ENCODE results near the gene WWC2.

The WWC2 gene

DNA sequence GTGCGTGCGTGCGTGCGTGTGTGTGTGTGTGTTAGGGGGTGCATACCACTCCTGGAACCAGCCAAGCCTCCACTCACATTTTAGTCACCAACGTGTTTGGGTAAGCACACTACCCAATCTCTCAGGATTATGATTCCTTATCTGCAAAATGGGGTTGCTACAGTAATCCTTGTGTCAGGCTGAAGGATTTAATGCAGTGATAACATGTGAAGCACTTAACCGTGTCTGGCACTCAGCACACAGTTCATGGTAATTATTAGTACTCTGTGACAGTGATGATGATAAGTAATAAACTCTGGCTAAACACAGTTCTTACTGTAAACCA, 163.7 kb downstream of the WWC2 start:
- Mint-ChIP-seq H3K4me3 (no peak overlapping the region), H3K27ac (no peak overlapping the region), H3K27me3 (no peaks in the 10 kb centered on the region), H3K9me3 (no peaks in the 10 kb centered on the region), H3K36me3 (no peaks in the 10 kb centered on the region), H3K4me1 (peaks cover 6% of the 10 kb centered on the region)
- DNase-seq, result no peak
- CTCF ChIA-PET, result interaction anchor here (0.6 to 11.0 kb wide), 17 partner anchors 8 to 821 kb away, joined by 3 to 111 read pairs (median 4); partner anchors contain the start of gene WWC2

DNA sequence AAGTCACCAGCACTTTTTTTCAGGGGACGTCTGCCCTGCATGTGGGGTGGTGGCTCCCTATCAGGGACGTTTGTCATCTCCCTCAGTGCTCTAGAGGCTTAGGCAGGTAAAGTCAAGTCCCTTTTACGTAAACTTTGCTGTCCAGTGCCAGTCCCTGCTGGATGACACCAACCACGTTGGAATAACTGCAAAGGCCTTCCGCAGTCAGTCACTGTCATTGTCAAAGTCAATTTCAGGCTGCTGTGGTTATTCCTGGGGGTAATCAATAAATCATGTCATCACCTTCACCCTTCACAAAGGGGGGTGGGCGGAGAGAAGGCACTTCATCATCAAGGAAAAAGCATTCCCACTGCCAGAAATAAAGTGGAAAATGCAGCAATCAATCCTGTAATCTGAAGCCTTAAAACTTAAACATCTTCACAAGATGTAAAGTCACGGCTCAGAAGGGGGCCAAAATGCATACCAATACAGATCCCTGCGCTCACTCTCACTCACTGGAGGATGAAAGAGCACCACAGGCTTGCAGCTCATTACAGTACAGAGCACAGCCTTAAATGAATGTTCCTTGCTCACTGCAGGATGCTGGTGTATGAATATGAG, 164.8 kb downstream of the WWC2 start:
- CTCF ChIA-PET, result interaction anchor here (0.7 to 11.0 kb wide), 6 partner anchors 12 to 326 kb away, joined by 3 to 111 read pairs (median 5); no protein-coding TSS in a partner anchor
- no peaks in the 10 kb centered on the region for H3K27me3 Mint-ChIP-seq
- H3K4me3 Mint-ChIP-seq, result no peak overlapping the region
- DNase-seq, result no peak
- no peak overlapping the region for H3K27ac Mint-ChIP-seq
- H3K9me3 Mint-ChIP-seq, result no peaks in the 10 kb centered on the region
- no peaks in the 10 kb centered on the region for H3K36me3 Mint-ChIP-seq
- H3K4me1 Mint-ChIP-seq, result peaks cover 6% of the 10 kb centered on the region

DNA sequence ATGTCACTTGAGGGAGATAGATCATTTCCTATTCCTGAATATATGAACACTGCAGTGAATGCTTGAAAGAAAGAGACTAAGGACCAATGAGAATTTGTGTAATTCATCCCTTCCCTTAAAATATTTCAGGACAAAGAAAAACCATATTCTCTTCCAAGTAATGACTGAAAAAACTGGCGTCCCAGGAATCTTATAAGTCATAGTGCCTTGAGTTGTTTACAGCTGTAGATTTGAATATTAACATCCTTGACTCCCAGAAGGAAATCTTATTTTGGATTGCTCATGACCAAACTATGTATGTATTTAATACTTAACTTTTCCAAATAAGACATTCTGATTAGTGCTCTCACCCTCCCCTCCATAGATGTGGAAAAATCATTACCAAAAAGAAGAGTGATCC, 165.6 kb downstream of the WWC2 start:
- Mint-ChIP-seq H3K9me3 (no peaks in the 10 kb centered on the region), H3K36me3 (no peaks in the 10 kb centered on the region), H3K27me3 (no peaks in the 10 kb centered on the region), H3K4me1 (peaks cover 6% of the 10 kb centered on the region), H3K4me3 (no peak overlapping the region), H3K27ac (no peak overlapping the region)
- DNase-seq, result no peak
- CTCF ChIA-PET, result interaction anchor here (0.9 to 2.0 kb wide), 2 partner anchors 13 to 327 kb away, joined by 3 to 7 read pairs; no protein-coding TSS in a partner anchor

DNA sequence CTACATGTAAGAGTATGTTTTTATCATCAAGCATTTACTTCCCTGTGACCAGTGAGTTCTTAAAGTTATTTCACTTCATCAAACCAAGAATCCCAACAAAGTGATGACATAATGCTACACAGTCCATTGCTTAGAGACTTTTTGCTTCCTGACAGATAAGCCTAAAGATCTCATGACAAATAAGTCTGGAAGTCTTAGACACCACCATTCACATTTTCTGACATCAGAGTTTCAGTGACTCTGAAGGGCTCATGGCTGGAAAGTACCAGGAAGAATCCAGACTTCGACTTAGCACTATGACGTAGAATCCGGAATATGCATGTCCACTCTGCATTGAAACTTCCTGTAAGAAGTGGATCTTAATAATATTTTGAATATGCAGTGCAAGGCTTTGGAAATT, 167.3 kb downstream of the WWC2 start:
- Mint-ChIP-seq H3K4me3 (no peak overlapping the region), H3K36me3 (no peaks in the 10 kb centered on the region), H3K27me3 (no peaks in the 10 kb centered on the region), H3K27ac (no peak overlapping the region), H3K9me3 (no peaks in the 10 kb centered on the region), H3K4me1 (peaks cover 6% of the 10 kb centered on the region)
- CTCF ChIA-PET, result interaction anchor here (2.0 kb wide), 1 partner anchor 328 kb away, joined by 7 read pairs; no protein-coding TSS in a partner anchor
- no peak for DNase-seq

DNA sequence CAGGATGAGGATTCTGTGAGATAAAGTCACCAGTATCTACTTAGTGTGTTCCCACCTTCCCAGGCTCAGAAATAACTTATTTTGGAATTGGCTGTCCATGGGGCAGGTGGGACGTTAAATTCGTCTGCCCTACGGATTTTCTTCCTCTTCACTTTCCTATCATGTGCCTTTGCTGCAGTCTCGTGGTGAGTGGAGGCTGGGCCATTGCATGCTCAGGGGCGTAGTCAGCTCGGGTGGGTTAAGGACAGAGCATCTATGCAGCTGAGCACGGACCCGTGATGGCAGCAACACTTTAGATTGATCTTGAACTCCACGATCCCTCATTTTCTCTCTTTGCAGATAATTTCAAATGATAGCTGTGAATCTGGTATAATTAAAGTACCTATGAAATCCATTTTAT, 169.5 kb downstream of the WWC2 start:
- no peaks in the 10 kb centered on the region for H3K36me3 Mint-ChIP-seq
- no peaks in the 10 kb centered on the region for H3K4me1 Mint-ChIP-seq
- no peak overlapping the region for H3K27ac Mint-ChIP-seq
- no peak for DNase-seq
- H3K4me3 Mint-ChIP-seq, result no peak overlapping the region
- CTCF ChIA-PET, result interaction anchor here (0.8 to 1.8 kb wide), 2 partner anchors 13 to 329 kb away, joined by 3 to 6 read pairs; no protein-coding TSS in a partner anchor
- no peaks in the 10 kb centered on the region for H3K9me3 Mint-ChIP-seq
- no peaks in the 10 kb centered on the region for H3K27me3 Mint-ChIP-seq

DNA sequence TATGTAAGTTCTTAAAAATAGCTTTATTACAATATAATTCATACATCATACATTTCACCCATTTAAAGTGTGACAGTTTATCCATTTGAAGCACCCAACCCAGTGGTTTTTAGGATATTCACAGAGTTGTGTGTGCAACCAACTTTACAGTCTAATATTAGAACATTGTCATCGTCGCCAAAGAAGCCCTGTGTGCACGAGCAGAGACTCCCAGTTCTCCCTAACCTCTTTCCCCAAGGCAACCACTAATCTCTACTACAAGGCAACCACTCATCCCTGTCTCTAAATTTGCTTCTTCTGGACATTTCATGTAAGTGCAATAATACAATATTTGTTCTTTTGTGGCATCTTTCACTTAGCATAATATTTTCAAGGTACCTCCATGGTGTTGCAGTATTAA, 173.3 kb downstream of the WWC2 start:
- Mint-ChIP-seq H3K27ac (no peak overlapping the region), H3K9me3 (peaks cover 6% of the 10 kb centered on the region), H3K4me3 (no peak overlapping the region), H3K4me1 (no peaks in the 10 kb centered on the region), H3K27me3 (no peaks in the 10 kb centered on the region), H3K36me3 (no peaks in the 10 kb centered on the region)
- no peak for DNase-seq
- CTCF ChIA-PET, result no interaction called here

DNA sequence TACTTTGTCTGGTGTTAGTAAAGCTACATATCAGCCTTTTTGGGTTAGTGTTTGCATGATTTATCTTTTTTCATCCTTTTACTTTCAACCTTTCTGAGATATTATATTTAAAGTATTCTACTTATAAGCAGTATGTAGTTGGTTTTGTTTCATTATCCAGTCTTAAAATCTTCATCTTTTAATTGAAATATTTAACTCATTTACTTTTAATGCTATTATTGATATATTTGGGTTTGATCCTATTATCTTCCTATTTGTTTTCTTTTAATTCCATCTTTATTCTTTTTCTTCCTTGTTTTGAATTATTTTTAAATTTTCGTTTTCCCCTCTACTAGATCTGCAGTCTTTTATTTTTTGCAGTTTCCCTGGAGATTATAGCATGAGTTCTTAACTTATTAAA, 177.0 kb downstream of the WWC2 start:
- H3K4me3 Mint-ChIP-seq, result no peak overlapping the region
- peaks cover 6% of the 10 kb centered on the region for H3K9me3 Mint-ChIP-seq
- no peaks in the 10 kb centered on the region for H3K27me3 Mint-ChIP-seq
- H3K36me3 Mint-ChIP-seq, result no peaks in the 10 kb centered on the region
- H3K4me1 Mint-ChIP-seq, result no peaks in the 10 kb centered on the region
- no peak for DNase-seq
- CTCF ChIA-PET, result interaction anchor here (0.6 kb wide), 1 partner anchor 201 kb away, joined by 3 read pairs; no protein-coding TSS in a partner anchor
- no peak overlapping the region for H3K27ac Mint-ChIP-seq

DNA sequence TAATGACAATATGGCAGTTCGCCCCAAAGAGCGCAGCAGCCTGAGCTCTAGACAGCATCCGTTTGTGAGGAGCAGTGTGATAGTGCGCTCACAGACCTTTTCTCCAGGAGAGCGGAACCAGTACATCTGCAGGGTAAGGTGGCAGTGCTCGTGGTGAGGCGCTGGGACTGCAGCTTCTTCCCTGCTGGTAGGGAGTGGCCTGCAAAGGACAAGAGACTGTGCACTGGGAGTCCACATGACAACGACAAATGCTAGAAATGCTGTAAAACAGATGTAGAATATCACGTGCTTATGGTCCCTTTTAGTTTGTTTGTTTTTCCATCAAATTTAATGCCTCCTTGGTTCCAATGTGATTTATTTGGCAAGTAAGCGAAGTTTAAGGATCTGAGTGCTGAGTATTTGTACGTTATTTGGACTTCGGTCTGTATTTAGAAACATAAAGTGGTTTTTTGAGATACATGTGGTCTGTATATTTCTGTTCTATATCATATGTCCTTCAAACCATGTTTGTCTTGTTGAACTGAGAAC, 185.3 kb downstream of the WWC2 start:
- Mint-ChIP-seq H3K27me3 (no peaks in the 10 kb centered on the region), H3K27ac (no peak overlapping the region), H3K9me3 (no peaks in the 10 kb centered on the region), H3K4me1 (no peaks in the 10 kb centered on the region), H3K4me3 (no peak overlapping the region), H3K36me3 (no peaks in the 10 kb centered on the region)
- CTCF ChIA-PET, result no interaction called here
- DNase-seq, result no peak

DNA sequence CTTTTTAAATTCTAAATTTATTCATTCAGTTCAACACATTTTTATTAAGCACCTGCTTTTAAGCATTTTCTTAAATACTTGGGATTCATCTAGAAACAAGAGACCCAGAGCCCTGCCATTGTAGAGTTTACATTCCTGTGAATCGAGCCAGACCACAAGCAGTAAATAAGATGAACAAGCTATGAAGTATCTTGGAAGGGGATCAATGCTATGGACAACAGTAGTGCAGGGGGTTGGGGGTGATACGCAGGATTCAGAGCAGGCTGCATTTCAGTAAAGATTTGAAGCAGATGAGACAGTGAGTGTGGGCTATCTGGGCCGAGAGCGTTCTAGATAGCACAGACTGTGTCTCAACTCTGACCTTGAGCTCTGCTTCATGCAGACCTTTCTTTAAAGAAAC, 185.9 kb downstream of the WWC2 start:
- Mint-ChIP-seq H3K9me3 (no peaks in the 10 kb centered on the region), H3K27ac (no peak overlapping the region), H3K4me3 (no peak overlapping the region), H3K4me1 (no peaks in the 10 kb centered on the region), H3K36me3 (no peaks in the 10 kb centered on the region), H3K27me3 (no peaks in the 10 kb centered on the region)
- CTCF ChIA-PET, result no interaction called here
- DNase-seq, result no peak

DNA sequence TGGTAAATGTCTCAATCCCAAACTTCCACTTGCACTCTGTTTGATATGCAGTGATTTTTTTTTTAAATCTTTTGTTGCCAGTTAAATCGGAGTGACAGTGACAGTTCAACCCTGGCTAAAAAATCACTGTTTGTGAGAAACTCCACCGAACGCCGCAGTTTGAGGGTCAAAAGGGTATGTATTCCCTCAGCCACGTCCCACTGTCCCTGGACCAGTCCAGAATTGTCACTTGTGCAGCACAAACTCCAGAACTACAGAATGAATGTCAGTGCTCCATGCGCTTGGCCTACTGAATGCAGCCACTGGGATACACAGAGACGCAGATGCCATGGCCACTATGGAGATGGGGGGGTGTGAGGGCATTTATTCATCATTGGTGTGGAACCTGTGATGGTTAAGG, 186.8 kb downstream of the WWC2 start:
- DNase-seq, result no peak
- H3K4me3 Mint-ChIP-seq, result no peak overlapping the region
- no peaks in the 10 kb centered on the region for H3K27me3 Mint-ChIP-seq
- no peaks in the 10 kb centered on the region for H3K36me3 Mint-ChIP-seq
- CTCF ChIA-PET, result no interaction called here
- H3K27ac Mint-ChIP-seq, result no peak overlapping the region
- H3K4me1 Mint-ChIP-seq, result no peaks in the 10 kb centered on the region
- H3K9me3 Mint-ChIP-seq, result no peaks in the 10 kb centered on the region

DNA sequence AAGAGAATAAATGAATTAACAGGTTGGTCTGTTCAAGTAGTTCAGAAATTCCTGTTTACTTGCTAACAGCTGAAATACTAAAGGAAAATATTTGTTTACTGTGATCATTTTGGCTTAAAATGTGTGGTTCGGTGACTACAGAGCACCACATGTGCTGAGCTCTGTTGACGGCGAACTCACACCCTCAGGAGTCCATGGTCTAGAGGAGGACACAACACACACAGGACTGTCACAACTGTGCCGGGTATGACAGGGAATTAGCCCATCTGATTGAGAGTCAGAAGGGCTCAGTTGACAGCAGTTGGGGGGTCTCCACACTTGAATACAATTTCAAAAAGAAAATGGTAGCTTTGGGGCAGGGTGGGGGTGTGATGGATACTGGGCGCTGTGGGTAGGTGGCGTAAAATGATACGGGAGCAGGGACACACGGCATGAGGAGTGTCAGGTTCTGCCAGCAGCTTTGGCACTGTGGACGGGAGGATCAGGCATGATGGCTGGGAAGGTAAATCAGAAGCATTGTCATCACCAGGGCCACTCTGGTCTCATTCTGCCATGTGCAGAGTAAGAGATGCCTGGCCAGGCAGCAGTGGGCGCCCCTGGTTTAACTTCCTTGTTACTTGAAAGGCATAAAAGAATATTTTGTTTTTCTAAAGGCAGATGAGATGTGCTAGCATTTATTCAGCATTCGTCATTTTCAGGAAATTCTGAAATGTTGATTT, 187.7 kb downstream of the WWC2 start:
- CTCF ChIA-PET, result no interaction called here
- Mint-ChIP-seq H3K27ac (no peak overlapping the region), H3K4me3 (no peak overlapping the region), H3K4me1 (no peaks in the 10 kb centered on the region), H3K27me3 (no peaks in the 10 kb centered on the region), H3K9me3 (no peaks in the 10 kb centered on the region), H3K36me3 (no peaks in the 10 kb centered on the region)
- no peak for DNase-seq

DNA sequence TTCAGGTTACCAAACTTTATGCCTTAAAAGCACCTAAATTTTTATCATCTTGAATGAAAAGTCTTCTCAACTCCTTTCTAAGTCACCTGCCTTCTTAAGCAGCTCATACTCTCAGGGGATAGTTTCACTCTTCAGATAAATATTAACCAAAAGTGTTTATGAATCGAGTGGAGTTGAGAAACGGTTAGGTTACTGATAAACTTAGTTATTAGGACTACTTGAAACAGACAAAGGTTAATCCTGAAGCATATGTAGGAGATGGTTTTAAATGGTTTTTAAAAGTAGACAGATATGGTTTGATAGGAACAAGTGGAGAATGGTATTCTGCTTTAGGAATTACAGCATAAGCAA, 188.2 kb downstream of the WWC2 start:
- no peaks in the 10 kb centered on the region for H3K4me1 Mint-ChIP-seq

DNA sequence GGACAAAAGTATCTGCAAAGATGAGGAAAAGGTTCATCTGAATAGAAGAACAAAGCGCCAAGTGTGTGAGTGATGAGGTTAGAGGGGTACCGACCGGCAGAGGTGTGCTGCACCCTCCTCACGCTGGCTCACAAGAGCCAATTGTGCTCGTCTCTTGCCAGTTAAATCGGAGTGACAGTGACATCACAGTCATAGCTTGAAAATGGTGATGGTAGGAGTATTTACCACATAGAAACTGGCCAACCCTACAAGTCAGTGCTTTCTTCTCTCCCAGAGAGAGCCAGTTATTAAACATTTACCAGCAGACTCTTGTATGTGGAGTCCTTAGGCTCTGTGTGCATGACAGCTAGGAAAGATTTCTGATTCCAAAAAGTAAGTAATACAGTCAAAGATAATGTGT, 188.6 kb downstream of the WWC2 start:
- Mint-ChIP-seq H3K27me3 (no peaks in the 10 kb centered on the region), H3K27ac (no peak overlapping the region), H3K9me3 (no peaks in the 10 kb centered on the region), H3K36me3 (no peaks in the 10 kb centered on the region), H3K4me1 (no peaks in the 10 kb centered on the region), H3K4me3 (no peak overlapping the region)
- no peak for DNase-seq
- CTCF ChIA-PET, result no interaction called here

More for the DNA sequence above, 188.2 kb downstream of the WWC2 start:
- CTCF ChIA-PET, result no interaction called here
- no peaks in the 10 kb centered on the region for H3K27me3 Mint-ChIP-seq
- no peak overlapping the region for H3K4me3 Mint-ChIP-seq
- no peak for DNase-seq
- no peaks in the 10 kb centered on the region for H3K36me3 Mint-ChIP-seq
- no peaks in the 10 kb centered on the region for H3K9me3 Mint-ChIP-seq
- H3K27ac Mint-ChIP-seq, result no peak overlapping the region

DNA sequence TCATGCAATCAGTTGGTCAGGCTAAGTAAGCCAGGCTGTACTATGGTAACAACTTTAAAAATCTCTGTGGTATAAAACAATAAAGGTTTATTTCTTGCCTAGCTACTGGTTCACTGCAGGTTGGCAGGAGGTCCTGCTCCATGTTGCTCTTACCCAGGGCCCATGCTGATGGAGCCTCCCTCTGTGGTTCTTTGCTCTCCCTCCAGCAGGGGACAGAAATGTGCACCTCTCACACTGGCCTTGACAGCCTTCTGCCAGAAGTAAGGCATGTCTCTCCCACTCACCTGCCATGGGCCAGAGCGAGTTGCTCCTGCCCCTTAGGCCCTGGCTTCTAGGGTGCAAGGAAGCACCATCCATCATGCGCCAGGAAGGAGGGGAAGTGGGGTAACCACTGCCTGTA, 189.9 kb downstream of the WWC2 start:
- no peak overlapping the region for H3K4me3 Mint-ChIP-seq
- no peaks in the 10 kb centered on the region for H3K27me3 Mint-ChIP-seq
- no peak overlapping the region for H3K27ac Mint-ChIP-seq
- H3K9me3 Mint-ChIP-seq, result no peaks in the 10 kb centered on the region
- DNase-seq, result no peak
- no peaks in the 10 kb centered on the region for H3K36me3 Mint-ChIP-seq
- CTCF ChIA-PET, result interaction anchor here (0.6 kb wide), 1 partner anchor 21 kb away, joined by 3 read pairs; no protein-coding TSS in a partner anchor
- H3K4me1 Mint-ChIP-seq, result no peaks in the 10 kb centered on the region

DNA sequence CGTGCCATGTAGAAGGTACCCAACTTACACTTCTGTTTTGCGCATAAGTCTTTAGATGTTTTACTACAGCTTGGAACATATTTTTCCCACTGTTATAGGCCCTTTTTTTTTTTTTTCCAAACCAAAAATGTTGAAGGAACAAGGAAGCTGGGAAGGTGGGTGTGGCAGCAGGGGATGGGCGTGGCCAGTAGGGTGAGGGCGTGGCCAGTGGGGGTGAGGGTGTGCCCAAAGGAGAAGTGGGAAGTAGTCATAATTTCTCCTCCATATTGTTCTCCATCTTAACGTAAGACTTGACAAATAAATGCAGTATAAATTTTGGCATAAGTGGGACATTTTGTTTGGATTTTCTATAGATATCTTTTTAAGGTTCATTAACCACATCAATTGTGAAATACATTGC, 190.6 kb downstream of the WWC2 start:
- CTCF ChIA-PET, result no interaction called here

More for the DNA sequence above, 190.6 kb downstream of the WWC2 start:
- no peaks in the 10 kb centered on the region for H3K4me1 Mint-ChIP-seq
- no peak overlapping the region for H3K27ac Mint-ChIP-seq
- no peaks in the 10 kb centered on the region for H3K27me3 Mint-ChIP-seq
- no peak overlapping the region for H3K4me3 Mint-ChIP-seq
- no peak for DNase-seq
- H3K9me3 Mint-ChIP-seq, result no peaks in the 10 kb centered on the region
- no peaks in the 10 kb centered on the region for H3K36me3 Mint-ChIP-seq

Measured in activated naive CD4-positive, alpha-beta T cell treated with anti-CD3 and anti-CD28 coated beads, Interleukin-2, amount 10 ng/mL, durations not matched to agents 7 days and 5 days (primary cell).